ENCODE data around the gene CREB3L4. TPM values are rescaled to one million over a fixed set of nuclear protein-coding genes. Genes with fewer than 3 reads are reported as not detected.

The CREB3L4 gene
- polyA plus RNA-seq, 1 donor (not counting 4 experiments of a cell fraction or from before 2014, with no cell fraction given): 6.0 TPM

GRCh38 chr1:153921803-153922075 is 46.0 kb upstream of the CREB3L4 start:
- TF ChIP-seq EZH2 (IDR thresholded peaks at IDR 0.05; ENCODE audit: low read length) (no peak), CTCF (optimal IDR thresholded peaks at IDR 0.05 in 1 of 3, IDR thresholded peaks at IDR 0.05 in 1 of 3, conservative IDR thresholded peaks at IDR 0.05 in 1 of 3; ENCODE audit: extremely low read depth in 1 of 3, insufficient read depth in 2 of 3, low read length in 3 of 3) (no peak)
- Histone ChIP-seq H3K27me3 (ENCODE audit: control insufficient read depth, extremely low read depth, insufficient read depth, low read length) (no peaks in the 10 kb centered on the region), H3K9ac (ENCODE audit: control insufficient read depth, extremely low read depth, insufficient read depth, low read length) (peak overlapping the region; percentile 85), H3K27ac (ENCODE audit: control insufficient read depth, insufficient read depth, low read length) (peak overlapping the region; percentile 76), H3K79me2 (ENCODE audit: control insufficient read depth, insufficient read depth, low read length) (peaks cover 53% of the 10 kb centered on the region), H4K20me1 (ENCODE audit: control insufficient read depth, extremely low read depth, insufficient read depth, low read length) (peaks cover 10% of the 10 kb centered on the region), H3K4me2 (ENCODE audit: control insufficient read depth, extremely low read depth, insufficient read depth, low read depth, low read length) (peak overlapping the region; percentile 93), H3K9me1 (ENCODE audit: control insufficient read depth, extremely low read depth, insufficient read depth, low read length) (no peaks in the 10 kb centered on the region), H2AFZ (ENCODE audit: control insufficient read depth, low read length) (peak overlapping the region; percentile 27), H3K36me3 (ENCODE audit: control insufficient read depth in 2 of 2, extremely low read depth in 1 of 2, insufficient read depth in 2 of 2, low read length in 2 of 2) (peaks cover 2 to 3% of the 10 kb centered on the region in 2 experiments), H3K4me1 (ENCODE audit: control insufficient read depth, extremely low read depth, insufficient read depth, low read length) (peaks cover 22% of the 10 kb centered on the region), H3K4me3 (ENCODE audit: control insufficient read depth in 2 of 3, extremely low read depth in 1 of 3, insufficient read depth in 2 of 3, low read depth in 1 of 3, low read length in 3 of 3) (peak overlapping the region; percentile 56 to 84 (median 78)), H3K9me3 (ENCODE audit: control insufficient read depth, low read depth, low read length) (no peaks in the 10 kb centered on the region)
- FAIRE-seq: no peak
- dilution Hi-C loops (cut with MboI; ENCODE audit: extremely low pct_ligation_motif_present, low sequenced_read_pairs): no loop called here
- no peak for DNase-seq (ENCODE audit: low read depth, low spot score)

- Histone ChIP-seq H3K4me2 (ENCODE audit: control insufficient read depth, extremely low read depth, insufficient read depth, low read depth, low read length) (peak overlapping the region; percentile 93), H3K27me3 (ENCODE audit: control insufficient read depth, extremely low read depth, insufficient read depth, low read length) (no peaks in the 10 kb centered on the region), H3K4me3 (ENCODE audit: control insufficient read depth in 2 of 3, extremely low read depth in 1 of 3, insufficient read depth in 2 of 3, low read depth in 1 of 3, low read length in 3 of 3) (peak overlapping the region; percentile 56 to 84 (median 78)), H3K79me2 (ENCODE audit: control insufficient read depth, insufficient read depth, low read length) (peaks cover 48% of the 10 kb centered on the region), H3K9me3 (ENCODE audit: control insufficient read depth, low read depth, low read length) (no peaks in the 10 kb centered on the region), H3K9ac (ENCODE audit: control insufficient read depth, extremely low read depth, insufficient read depth, low read length) (peak overlapping the region; percentile 85), H3K27ac (ENCODE audit: control insufficient read depth, insufficient read depth, low read length) (peak overlapping the region; percentile 76), H2AFZ (ENCODE audit: control insufficient read depth, low read length) (peak overlapping the region; percentile 27), H4K20me1 (ENCODE audit: control insufficient read depth, extremely low read depth, insufficient read depth, low read length) (peaks cover 10% of the 10 kb centered on the region), H3K9me1 (ENCODE audit: control insufficient read depth, extremely low read depth, insufficient read depth, low read length) (no peaks in the 10 kb centered on the region), H3K4me1 (ENCODE audit: control insufficient read depth, extremely low read depth, insufficient read depth, low read length) (peaks cover 22% of the 10 kb centered on the region), H3K36me3 (ENCODE audit: control insufficient read depth in 2 of 2, extremely low read depth in 1 of 2, insufficient read depth in 2 of 2, low read length in 2 of 2) (peaks cover 2 to 3% of the 10 kb centered on the region in 2 experiments)
- dilution Hi-C loops (cut with MboI; ENCODE audit: extremely low pct_ligation_motif_present, low sequenced_read_pairs): no loop called here
- TF ChIP-seq CTCF (optimal IDR thresholded peaks at IDR 0.05 in 1 of 3, IDR thresholded peaks at IDR 0.05 in 1 of 3, conservative IDR thresholded peaks at IDR 0.05 in 1 of 3; ENCODE audit: extremely low read depth in 1 of 3, insufficient read depth in 2 of 3, low read length in 3 of 3) (peak in 2 of 3 experiments; percentile 19 to 41), EZH2 (IDR thresholded peaks at IDR 0.05; ENCODE audit: low read length) (no peak)
- no peak for DNase-seq (ENCODE audit: low read depth, low spot score)
- no peak for FAIRE-seq
These were observed 45.4 kb upstream of the CREB3L4 start for GRCh38 chr1:153922076-153922971.
